Measurements from ENCODE around the gene RNF222.

DNA sequence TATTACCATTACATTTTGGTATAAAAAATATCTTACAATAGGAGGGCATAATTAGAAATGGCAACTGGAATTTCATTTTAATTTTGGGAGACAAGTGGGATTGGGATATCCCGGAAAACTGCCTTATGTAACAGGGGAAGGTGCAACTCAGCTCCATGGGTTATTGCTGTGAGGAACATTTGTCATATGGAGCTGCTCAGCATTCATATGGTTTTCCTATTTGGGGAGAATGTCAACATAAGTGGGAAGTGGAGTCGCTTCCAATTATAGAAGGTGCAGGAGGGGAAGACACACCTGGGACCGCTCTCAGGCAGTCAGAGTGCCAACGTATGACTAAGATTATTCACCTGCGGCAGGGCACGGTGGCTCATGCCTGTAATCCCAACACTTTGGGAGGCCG is 47.3 kb downstream of the RNF222 start:
- TF ChIP-seq, protein P1, sequence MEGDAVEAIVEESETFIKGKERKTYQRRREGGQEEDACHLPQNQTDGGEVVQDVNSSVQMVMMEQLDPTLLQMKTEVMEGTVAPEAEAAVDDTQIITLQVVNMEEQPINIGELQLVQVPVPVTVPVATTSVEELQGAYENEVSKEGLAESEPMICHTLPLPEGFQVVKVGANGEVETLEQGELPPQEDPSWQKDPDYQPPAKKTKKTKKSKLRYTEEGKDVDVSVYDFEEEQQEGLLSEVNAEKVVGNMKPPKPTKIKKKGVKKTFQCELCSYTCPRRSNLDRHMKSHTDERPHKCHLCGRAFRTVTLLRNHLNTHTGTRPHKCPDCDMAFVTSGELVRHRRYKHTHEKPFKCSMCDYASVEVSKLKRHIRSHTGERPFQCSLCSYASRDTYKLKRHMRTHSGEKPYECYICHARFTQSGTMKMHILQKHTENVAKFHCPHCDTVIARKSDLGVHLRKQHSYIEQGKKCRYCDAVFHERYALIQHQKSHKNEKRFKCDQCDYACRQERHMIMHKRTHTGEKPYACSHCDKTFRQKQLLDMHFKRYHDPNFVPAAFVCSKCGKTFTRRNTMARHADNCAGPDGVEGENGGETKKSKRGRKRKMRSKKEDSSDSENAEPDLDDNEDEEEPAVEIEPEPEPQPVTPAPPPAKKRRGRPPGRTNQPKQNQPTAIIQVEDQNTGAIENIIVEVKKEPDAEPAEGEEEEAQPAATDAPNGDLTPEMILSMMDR (conservative IDR thresholded peaks at IDR 0.05 in 1 of 2, IDR thresholded peaks at IDR 0.05 in 1 of 2; ENCODE audit: extremely low read depth in 1 of 2, insufficient read depth in 1 of 2, low read depth in 1 of 2, low read length in 2 of 2) = no peak
- no peak for TF ChIP-seq EZH2 (IDR thresholded peaks at IDR 0.05; ENCODE audit: borderline replicate concordance, low read length)
